ENCODE data around the gene PISD. TPM values are rescaled to one million over a fixed set of nuclear protein-coding genes. Genes with fewer than 3 reads are reported as not detected.
"Not testable (repeated sequence)": the region's sequence is repeated elsewhere in the genome, so short reads cannot be mapped to it uniquely, and the experiment has no call there.

Gene PISD
- total and polyA plus RNA-seq, 2 donors from 2014 or later, result 27.3 to 64.9 TPM

- Histone ChIP-seq H3K27me3 (ENCODE audit: control insufficient read depth, insufficient read depth, low read length) (no peaks in the 10 kb centered on the region), H3K9ac (ENCODE audit: low read length in 3 of 3) (no peak overlapping the region), H3K27ac (ENCODE audit: low read depth in 2 of 2, low read length in 2 of 2) (no peak overlapping the region), H3K9me3 (ENCODE audit: control insufficient read depth in 2 of 3, insufficient read depth in 1 of 3, low read length in 3 of 3) (no peaks in the 10 kb centered on the region), H3K4me3 (ENCODE audit: low read length in 3 of 3) (no peak overlapping the region), H3K4me1 (ENCODE audit: control insufficient read depth in 2 of 3, insufficient read depth in 2 of 3, low read depth in 1 of 3, low read length in 3 of 3) (no peaks in the 10 kb centered on the region), H3K36me3 (ENCODE audit: control insufficient read depth in 2 of 3, insufficient read depth in 3 of 3, low read length in 3 of 3) (no peaks in the 10 kb centered on the region)
- TF ChIP-seq CTCF (IDR thresholded peaks at IDR 0.05; ENCODE audit: borderline replicate concordance, extremely low read depth, insufficient read depth), result no peak
- intact Hi-C loops (cut with DNase I), result no loop called here
- DNase-seq (no peak), FAIRE-seq (no peak)
Measured at GRCh38 chr22:31595271-31595670, 66.7 kb downstream of the PISD start.

DNA sequence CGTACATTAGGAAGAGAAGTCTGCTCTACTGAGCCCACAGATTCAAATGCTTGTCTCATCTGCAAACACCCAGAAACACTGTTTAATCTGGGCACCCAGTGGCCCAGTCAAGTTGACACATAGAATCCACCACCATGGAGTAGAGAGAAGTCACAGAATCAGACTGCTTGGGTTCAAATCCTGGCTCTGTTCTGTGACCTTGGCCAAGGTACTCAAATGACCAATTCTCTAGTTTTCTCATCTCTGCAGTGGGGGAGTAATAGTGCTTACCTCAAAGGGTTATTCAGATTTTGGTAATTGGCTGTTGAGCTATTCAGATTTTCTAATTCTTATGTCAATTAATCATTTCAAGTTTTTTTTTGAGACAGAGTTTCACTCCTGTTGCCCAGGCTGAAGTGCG lies 71.9 kb downstream of the PISD start:
- H3K36me3 ChIP-seq (ENCODE audit: control insufficient read depth in 2 of 3, insufficient read depth in 3 of 3, low read length in 3 of 3), result peaks cover 0 to 17% (median 8%) of the 10 kb centered on the region in 3 donors
- H3K9me3 ChIP-seq (ENCODE audit: control insufficient read depth in 2 of 3, insufficient read depth in 1 of 3, low read length in 3 of 3); intact Hi-C loops (cut with DNase I); H3K9ac ChIP-seq (ENCODE audit: low read length in 3 of 3); H3K4me3 ChIP-seq (ENCODE audit: low read length in 3 of 3); H3K27me3 ChIP-seq (ENCODE audit: control insufficient read depth, insufficient read depth, low read length); H3K4me1 ChIP-seq (ENCODE audit: control insufficient read depth in 2 of 3, insufficient read depth in 2 of 3, low read depth in 1 of 3, low read length in 3 of 3); H3K27ac ChIP-seq (ENCODE audit: low read depth in 2 of 2, low read length in 2 of 2); DNase-seq; FAIRE-seq: not testable (repeated sequence)

- no peak overlapping the region for H3K27ac ChIP-seq (ENCODE audit: low read depth in 2 of 2, low read length in 2 of 2)
- H3K4me3 ChIP-seq (ENCODE audit: low read length in 3 of 3), result no peak overlapping the region
- no peak overlapping the region for H3K9ac ChIP-seq (ENCODE audit: low read length in 3 of 3)
- peaks cover 0 to 17% (median 8%) of the 10 kb centered on the region in 3 donors for H3K36me3 ChIP-seq (ENCODE audit: control insufficient read depth in 2 of 3, insufficient read depth in 3 of 3, low read length in 3 of 3)
- no peak for FAIRE-seq
- TF ChIP-seq CTCF (IDR thresholded peaks at IDR 0.05; ENCODE audit: borderline replicate concordance, extremely low read depth, insufficient read depth), result no peak
- H3K4me1 ChIP-seq (ENCODE audit: control insufficient read depth in 2 of 3, insufficient read depth in 2 of 3, low read depth in 1 of 3, low read length in 3 of 3), result no peaks in the 10 kb centered on the region
- no peak for DNase-seq
- intact Hi-C loops (cut with DNase I), result no loop called here
- H3K9me3 ChIP-seq (ENCODE audit: control insufficient read depth in 2 of 3, insufficient read depth in 1 of 3, low read length in 3 of 3), result no peaks in the 10 kb centered on the region
- H3K27me3 ChIP-seq (ENCODE audit: control insufficient read depth, insufficient read depth, low read length), result no peaks in the 10 kb centered on the region
Measured at GRCh38 chr22:31588970-31589675, 72.9 kb downstream of the PISD start.

GRCh38 chr22:31586137-31586920 lies 75.7 kb downstream of the PISD start:
- DNase-seq, result peak in 3 of 5 donors; percentile 64 to 90 (median 89)
- intact Hi-C loops (cut with DNase I), result no loop called here

More at GRCh38 chr22:31586137-31586920, 75.7 kb downstream of the PISD start:
- no peak for FAIRE-seq
- Histone ChIP-seq H3K4me1 (ENCODE audit: control insufficient read depth in 2 of 3, insufficient read depth in 2 of 3, low read depth in 1 of 3, low read length in 3 of 3) (no peaks in the 10 kb centered on the region), H3K27ac (ENCODE audit: low read depth in 2 of 2, low read length in 2 of 2) (no peak overlapping the region), H3K4me3 (ENCODE audit: low read length in 3 of 3) (no peak overlapping the region), H3K36me3 (ENCODE audit: control insufficient read depth in 2 of 3, insufficient read depth in 3 of 3, low read length in 3 of 3) (peaks cover 0 to 17% (median 11%) of the 10 kb centered on the region in 3 donors), H3K9ac (ENCODE audit: low read length in 3 of 3) (no peak overlapping the region), H3K9me3 (ENCODE audit: control insufficient read depth in 2 of 3, insufficient read depth in 1 of 3, low read length in 3 of 3) (no peaks in the 10 kb centered on the region), H3K27me3 (ENCODE audit: control insufficient read depth, insufficient read depth, low read length) (no peaks in the 10 kb centered on the region)
- no peak for TF ChIP-seq CTCF (IDR thresholded peaks at IDR 0.05; ENCODE audit: borderline replicate concordance, extremely low read depth, insufficient read depth)
